Stomach (tissue), 9 donors: ENCODE data around the gene PRSS21. TPM values are rescaled to one million over a fixed set of nuclear protein-coding genes. Genes with fewer than 3 reads are reported as not detected.

Experiments
- DNase-seq, 2 donors: peaks; one replicate each; pipeline versions ENCODE4 v3.0.0 to v3.0.0-alpha.2; 2013 to 2019
- H3K27ac ChIP-seq, 5 donors: fragments of 200-600 bp in 4 of 5; sonication (generic) in 4 of 5; one replicate each; pipeline ENCODE4 v1.5.1; 2013 to 2019; ENCODE audit warnings: mild to moderate bottlenecking in 1 of 5, moderate library complexity in 1 of 5
- H3K27me3 ChIP-seq, 3 donors: fragments of 200-600 bp; sonication (generic); one replicate each; pipeline ENCODE4 v1.5.1; 2017 to 2019; ENCODE audit warnings: mixed run types in 1 of 3
- H3K36me3 ChIP-seq, 4 donors: fragments of 200-600 bp; sonication (generic); 1 replicate in 3 of 4; 2 replicates in 1 of 4; pipeline ENCODE4 v1.5.1; 2016 to 2019
- H3K4me1 ChIP-seq, 4 donors: fragments of 200-600 bp; sonication (generic); one replicate each; pipeline ENCODE4 v1.5.1; 2016 to 2019
- H3K4me3 ChIP-seq, 4 donors: fragments of 200-600 bp; sonication (generic) in 3 of 4; one replicate each; pipeline ENCODE4 v1.5.1; 2016 to 2019; ENCODE audit warnings: mild to moderate bottlenecking in 1 of 4
- H3K9me3 ChIP-seq, 4 donors: fragments of 200-600 bp; sonication (generic); one replicate each; pipeline ENCODE4 v1.5.1; 2016 to 2019
- EP300 ChIP-seq: sonication (generic); formaldehyde crosslinking; IDR thresholded peaks from one replicate; pipeline ENCODE4 v1.6.1; 2017; ENCODE audit warnings: antibody characterized with exemption
- POLR2A ChIP-seq, 4 donors: fragments of 450-650 bp; IDR thresholded peaks; one replicate each; pipeline ENCODE4 v1.6.1; 2016; ENCODE audit warnings: antibody characterized with exemption in 4 of 4, control low read depth in 2 of 4, mild to moderate bottlenecking in 1 of 4, moderate library complexity in 1 of 4
- POLR2AphosphoS5 ChIP-seq, 3 donors: sonication (generic); formaldehyde crosslinking; IDR thresholded peaks; one replicate each; pipeline ENCODE4 v1.6.1; 2016; ENCODE audit warnings: antibody characterized with exemption in 3 of 3
- WGBS, 5 donors: extraction: QIAGEN DNeasy Blood & Tissue Kit in 3 of 5; methylation state at CpG; one replicate each; pipeline versions ENCODE4 v1.1.5 to v1.1.7; 2013 to 2018; 5-methylcytosine and 5-hydroxymethylcytosine counted together
- intact Hi-C: fragments of 100-400 bp; cut with DNase I; formaldehyde crosslinking; loops from one replicate; pipeline ENCODE4 v1.15.1; 2023; ENCODE audit warnings: low total_unique reads
- polyA plus RNA-seq, 3 donors: library from polyadenylated mRNA; stranded (reverse); fragments of 200-250 nt; gene quantifications; one replicate each; pipeline ENCODE4 v1.2.3, GENCODE V29; 2013
- total RNA-seq, 5 donors: library from RNA; depleted of rRNA; stranded (reverse); fragments of >200 nt; gene quantifications; one replicate each; pipeline versions ENCODE4 v1.1.0 to v1.2.3, GENCODE V29; 2014 to 2016
- TF ChIP-seq, protein P1 (sequence below), 7 experiments: fragments of 450-650 bp in 4 of 7; fragments of 200-600 bp in 3 of 7; sonication (generic) in 3 of 7; IDR thresholded peaks; one replicate each; pipeline ENCODE4 v1.5.1; 2016 to 2019; ENCODE audit warnings: antibody characterized with exemption in 7 of 7, control low read depth in 2 of 7, mild to moderate bottlenecking in 1 of 7
- donor health status: healthy with polysubstance abuse.
- donor health status: Bipolar disorder and iron deficiency.
- donor health status: healthy.

PRSS21 gene
- total and polyA plus RNA-seq, 8 donors: 0.50 to 2.9 (median 0.88) TPM; not detected in 4

DNA sequence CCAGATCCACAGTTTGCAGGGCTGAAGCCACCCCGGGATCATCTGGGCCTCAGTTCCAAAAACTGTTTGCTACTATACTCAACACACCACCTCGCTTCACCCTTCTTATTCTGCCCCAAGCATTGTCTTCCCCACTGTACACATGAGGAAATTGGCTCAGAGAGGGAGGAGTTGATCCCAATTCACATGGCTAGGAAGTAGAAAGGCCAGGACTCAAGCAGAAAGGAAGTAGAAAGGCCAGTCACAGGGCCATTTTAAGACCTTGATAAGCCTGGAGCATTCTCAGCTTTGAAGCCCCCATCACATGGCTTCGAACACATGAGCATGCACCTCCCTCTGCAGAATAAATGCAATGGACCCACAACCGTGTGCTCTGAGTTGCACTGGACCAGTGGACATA, 48.6 kb downstream of the PRSS21 start:
- TF ChIP-seq POLR2AphosphoS5 (IDR thresholded peaks at IDR 0.05) (no peak), EP300 (no peak)
- TF ChIP-seq, protein P1, sequence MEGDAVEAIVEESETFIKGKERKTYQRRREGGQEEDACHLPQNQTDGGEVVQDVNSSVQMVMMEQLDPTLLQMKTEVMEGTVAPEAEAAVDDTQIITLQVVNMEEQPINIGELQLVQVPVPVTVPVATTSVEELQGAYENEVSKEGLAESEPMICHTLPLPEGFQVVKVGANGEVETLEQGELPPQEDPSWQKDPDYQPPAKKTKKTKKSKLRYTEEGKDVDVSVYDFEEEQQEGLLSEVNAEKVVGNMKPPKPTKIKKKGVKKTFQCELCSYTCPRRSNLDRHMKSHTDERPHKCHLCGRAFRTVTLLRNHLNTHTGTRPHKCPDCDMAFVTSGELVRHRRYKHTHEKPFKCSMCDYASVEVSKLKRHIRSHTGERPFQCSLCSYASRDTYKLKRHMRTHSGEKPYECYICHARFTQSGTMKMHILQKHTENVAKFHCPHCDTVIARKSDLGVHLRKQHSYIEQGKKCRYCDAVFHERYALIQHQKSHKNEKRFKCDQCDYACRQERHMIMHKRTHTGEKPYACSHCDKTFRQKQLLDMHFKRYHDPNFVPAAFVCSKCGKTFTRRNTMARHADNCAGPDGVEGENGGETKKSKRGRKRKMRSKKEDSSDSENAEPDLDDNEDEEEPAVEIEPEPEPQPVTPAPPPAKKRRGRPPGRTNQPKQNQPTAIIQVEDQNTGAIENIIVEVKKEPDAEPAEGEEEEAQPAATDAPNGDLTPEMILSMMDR (IDR thresholded peaks at IDR 0.05): no peak
- DNase-seq: no peak
- Histone ChIP-seq H3K9me3 (peaks cover 4 to 8% (median 6%) of the 10 kb centered on the region in 4 donors), H3K27ac (no peak overlapping the region), H3K27me3 (peaks cover 0 to 24% (median 0%) of the 10 kb centered on the region in 3 donors), H3K4me3 (no peak overlapping the region), H3K4me1 (peaks cover 5 to 12% (median 9%) of the 10 kb centered on the region in 4 donors), H3K36me3 (no peaks in the 10 kb centered on the region)
- intact Hi-C loops: loop anchor here (10.0 kb wide), 1 partner anchor 81 kb away; the partner anchor contains the start of gene PRSS33
- 63 to 75% (median 71%) methylated on average over 4 of the region's 4 CpGs for WGBS, 5 donors

DNA sequence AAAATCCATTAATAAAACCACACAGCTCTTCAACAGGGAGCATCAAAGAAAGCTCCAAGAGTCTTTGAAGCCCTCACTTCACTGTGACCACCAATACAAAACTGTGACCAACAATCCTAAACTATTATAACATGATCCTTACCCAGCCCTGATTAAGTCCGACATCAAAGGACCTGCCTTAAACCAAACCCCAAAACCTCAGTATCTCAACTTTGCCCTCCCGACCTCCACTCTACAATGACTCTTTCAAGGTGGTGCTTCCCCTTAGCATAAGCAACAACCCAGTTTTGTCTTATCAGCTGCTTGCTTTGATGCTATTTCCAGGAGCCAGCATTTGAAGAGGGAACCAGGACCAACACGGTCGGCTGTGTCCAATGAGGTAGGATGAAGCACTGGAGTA, 49.4 kb downstream of the PRSS21 start:
- no peak for TF ChIP-seq POLR2AphosphoS5 (IDR thresholded peaks at IDR 0.05)
- TF ChIP-seq, protein P1 (IDR thresholded peaks at IDR 0.05): no peak
- TF ChIP-seq EP300: no peak
- TF ChIP-seq POLR2A (IDR thresholded peaks at IDR 0.05): no peak
- intact Hi-C loops: loop anchor here (10.0 kb wide), 1 partner anchor 82 kb away; the partner anchor contains the start of gene PRSS33
- DNase-seq: no peak

DNA sequence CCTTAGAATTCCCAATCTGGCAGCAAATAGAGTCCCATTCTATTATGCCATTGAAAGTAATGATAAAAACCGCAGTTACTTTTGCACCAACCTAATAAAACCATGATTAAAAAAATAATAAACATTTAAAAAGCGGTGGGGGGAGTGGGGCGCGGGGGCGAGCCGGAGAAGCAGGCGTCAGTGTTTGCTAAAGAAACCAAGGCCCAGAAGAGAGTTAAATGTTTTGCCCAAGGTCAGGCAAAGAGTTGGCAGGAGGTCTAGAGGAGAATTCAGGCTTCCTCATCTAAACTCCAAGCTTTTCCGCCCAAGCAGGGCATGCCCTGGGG, 50.6 kb downstream of the PRSS21 start:
- TF ChIP-seq, protein P1 (IDR thresholded peaks at IDR 0.05): no peak
- TF ChIP-seq POLR2A (IDR thresholded peaks at IDR 0.05) (no peak), EP300 (no peak), POLR2AphosphoS5 (IDR thresholded peaks at IDR 0.05) (no peak)
- H3K27ac ChIP-seq: peak overlapping the region; percentile 93 to 95 (median 94)
- H3K9me3 ChIP-seq: no peaks in the 10 kb centered on the region
- H3K4me3 ChIP-seq: peak overlapping the region; percentile 58 to 73 (median 60)
- no peak for DNase-seq
- peaks cover 5 to 12% (median 9%) of the 10 kb centered on the region in 4 donors for H3K4me1 ChIP-seq
- H3K36me3 ChIP-seq: no peaks in the 10 kb centered on the region
- 18 to 52% (median 35%) methylated on average over 8 of the region's 8 CpGs for WGBS, 5 donors
- H3K27me3 ChIP-seq: peaks cover 0 to 19% (median 0%) of the 10 kb centered on the region in 3 donors
- intact Hi-C loops: loop anchor here (10.0 kb wide), 1 partner anchor 83 kb away; the partner anchor contains the start of gene PRSS33

More for the DNA sequence above, 49.4 kb downstream of the PRSS21 start:
- Histone ChIP-seq H3K27ac (no peak overlapping the region), H3K4me1 (peaks cover 5 to 12% (median 9%) of the 10 kb centered on the region in 4 donors), H3K27me3 (peaks cover 0 to 20% (median 0%) of the 10 kb centered on the region in 3 donors), H3K4me3 (no peak overlapping the region), H3K36me3 (no peaks in the 10 kb centered on the region), H3K9me3 (peaks cover 0 to under 1% (median 0%) of the 10 kb centered on the region in 4 donors)
- WGBS, 5 donors: 51 to 86% (median 60%) methylated on average over 4 of the region's 4 CpGs

DNA sequence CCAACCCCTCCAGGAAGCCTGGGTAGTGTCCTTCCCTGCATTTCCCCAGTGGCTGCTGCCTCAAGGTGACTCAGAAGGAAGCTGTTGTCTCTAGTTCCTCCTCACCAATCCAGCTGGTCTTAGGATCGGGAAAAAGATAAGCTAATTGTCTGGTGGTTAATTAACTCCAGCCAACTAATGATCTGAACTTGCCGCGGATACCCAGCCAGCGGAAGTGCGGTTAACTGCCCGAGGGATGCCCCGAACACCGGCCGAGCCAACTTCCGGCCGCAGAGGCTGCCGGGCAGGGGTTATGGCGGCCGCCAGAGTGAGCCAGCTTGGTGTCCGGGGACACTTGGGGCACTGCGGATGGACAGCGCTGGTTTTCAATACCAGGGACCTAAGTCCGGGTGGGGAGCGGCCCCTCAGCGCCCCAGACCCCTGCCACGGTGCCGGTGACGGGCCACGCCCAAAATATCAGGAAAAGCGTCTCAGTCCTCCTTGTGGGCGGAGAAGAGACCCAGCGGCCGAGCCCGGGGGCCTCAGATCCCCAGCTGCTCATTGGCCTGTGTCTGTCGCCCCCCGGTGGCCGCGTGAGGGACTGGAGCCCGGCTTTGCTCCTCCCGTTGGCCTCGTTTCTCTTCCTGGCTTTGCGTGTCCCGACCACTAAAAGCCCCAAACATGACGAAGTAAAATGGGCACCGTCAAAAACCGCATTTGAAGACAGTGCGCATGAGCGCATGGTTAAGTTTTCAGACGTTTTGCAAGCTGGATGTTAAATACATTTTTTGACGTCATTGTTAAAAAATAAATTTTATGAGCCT, 51.2 kb downstream of the PRSS21 start:
- no peaks in the 10 kb centered on the region for H3K9me3 ChIP-seq
- H3K27ac ChIP-seq: peak overlapping the region; percentile 93 to 95 (median 94)
- H3K27me3 ChIP-seq: peaks cover 0 to 14% (median 0%) of the 10 kb centered on the region in 3 donors
- peak; percentile 96 to 97 for DNase-seq
- peaks cover 5 to 12% (median 9%) of the 10 kb centered on the region in 4 donors for H3K4me1 ChIP-seq
- TF ChIP-seq, protein P1 (IDR thresholded peaks at IDR 0.05): peak in 5 of 7 experiments; percentile 94 to 99 (median 97)
- TF ChIP-seq EP300 (no peak), POLR2AphosphoS5 (IDR thresholded peaks at IDR 0.05) (peak; percentile 42 to 68 (median 55)), POLR2A (IDR thresholded peaks at IDR 0.05) (peak in 1 of 4 donors; percentile 14)
- 0 to 1% (median 1%) methylated on average over 27 to 45 of the region's 45 CpGs for WGBS, 5 donors
- H3K36me3 ChIP-seq: no peaks in the 10 kb centered on the region
- H3K4me3 ChIP-seq: peak overlapping the region; percentile 58 to 73 (median 60)
- intact Hi-C loops: loop anchor here (10.0 kb wide), 1 partner anchor 83 kb away; the partner anchor contains the start of gene PRSS33
